T-helper 2 cell (primary cell): ENCODE measurements around the gene PPT1.

ENCODE experiments used
- DNase-seq, 5 experiments: peaks; one replicate each; pipeline versions ENCODE4 v3.0.0 to v3.0.0-alpha.2; 2012 to 2022

PPT1 gene

GRCh38 chr1:40023379-40023944 lies 73.6 kb downstream of the PPT1 start:
- DNase-seq = no peak
